ENCODE measurements around the gene RAB29. TPM values are rescaled to one million over a fixed set of nuclear protein-coding genes. Genes with fewer than 3 reads are reported as not detected.

Gene RAB29
- total and polyA plus RNA-seq, 12 donors = 5.6 to 23.1 (median 15.5) TPM

GRCh38 chr1:205754857-205755256, 20.4 kb downstream of the RAB29 start:
- Histone ChIP-seq H3K36me3 (no peaks in the 10 kb centered on the region), H3K4me3 (no peak overlapping the region), H3K9me3 (no peaks in the 10 kb centered on the region), H3K27ac (no peak overlapping the region), H3K4me1 (peaks cover 0 to 8% (median 0%) of the 10 kb centered on the region in 9 donors), H3K27me3 (no peaks in the 10 kb centered on the region)
- DNase-seq = no peak
- intact Hi-C loops (cut with DNase I) = no loop called here
- WGBS, 2 donors = 82 to 83% methylated on average over 5 of the region's 5 CpGs
- TF ChIP-seq, protein P1, sequence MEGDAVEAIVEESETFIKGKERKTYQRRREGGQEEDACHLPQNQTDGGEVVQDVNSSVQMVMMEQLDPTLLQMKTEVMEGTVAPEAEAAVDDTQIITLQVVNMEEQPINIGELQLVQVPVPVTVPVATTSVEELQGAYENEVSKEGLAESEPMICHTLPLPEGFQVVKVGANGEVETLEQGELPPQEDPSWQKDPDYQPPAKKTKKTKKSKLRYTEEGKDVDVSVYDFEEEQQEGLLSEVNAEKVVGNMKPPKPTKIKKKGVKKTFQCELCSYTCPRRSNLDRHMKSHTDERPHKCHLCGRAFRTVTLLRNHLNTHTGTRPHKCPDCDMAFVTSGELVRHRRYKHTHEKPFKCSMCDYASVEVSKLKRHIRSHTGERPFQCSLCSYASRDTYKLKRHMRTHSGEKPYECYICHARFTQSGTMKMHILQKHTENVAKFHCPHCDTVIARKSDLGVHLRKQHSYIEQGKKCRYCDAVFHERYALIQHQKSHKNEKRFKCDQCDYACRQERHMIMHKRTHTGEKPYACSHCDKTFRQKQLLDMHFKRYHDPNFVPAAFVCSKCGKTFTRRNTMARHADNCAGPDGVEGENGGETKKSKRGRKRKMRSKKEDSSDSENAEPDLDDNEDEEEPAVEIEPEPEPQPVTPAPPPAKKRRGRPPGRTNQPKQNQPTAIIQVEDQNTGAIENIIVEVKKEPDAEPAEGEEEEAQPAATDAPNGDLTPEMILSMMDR (IDR thresholded peaks at IDR 0.05) = no peak
- no peak for ATAC-seq

- TF ChIP-seq, protein P1 (IDR thresholded peaks at IDR 0.05) = no peak
- 77 to 84% methylated on average over 13 of the region's 13 CpGs for WGBS, 2 donors
- DNase-seq (no peak), ATAC-seq (no peak)
- Histone ChIP-seq H3K4me3 (peak overlapping the region in 3 of 10 donors; percentile 75 to 82 (median 78)), H3K36me3 (peaks cover 0 to 3% (median 0%) of the 10 kb centered on the region in 9 donors), H3K27me3 (no peaks in the 10 kb centered on the region), H3K9me3 (no peaks in the 10 kb centered on the region), H3K27ac (peak overlapping the region in 2 of 10 donors; percentile 94 to 95), H3K4me1 (peaks cover 4 to 32% (median 22%) of the 10 kb centered on the region in 9 donors)
- intact Hi-C loops (cut with DNase I) = no loop called here
These were observed 24.1 kb downstream of the RAB29 start for GRCh38 chr1:205751036-205751651.

- Histone ChIP-seq H3K4me3 (peak within 1 kb of the TSS; percentile 53 to 93 (median 78)), H3K27me3 (no peaks in the 10 kb centered on the region), H3K27ac (peak within 1 kb of the TSS; percentile 90 to 98 (median 95)), H3K36me3 (peaks cover 0 to 10% (median 0%) of the 10 kb centered on the region in 9 donors), H3K4me1 (peaks cover 4 to 39% (median 29%) of the 10 kb centered on the region in 9 donors), H3K9me3 (no peaks in the 10 kb centered on the region)
- DNase-seq (peak; percentile 96 to 99), ATAC-seq (peak; percentile 88 to 94 (median 92))
- 0 to 1% methylated on average over 27 of the region's 27 CpGs for WGBS, 2 donors
- TF ChIP-seq, protein P1 (IDR thresholded peaks at IDR 0.05) = peak in 8 of 9 donors; percentile 10 to 67 (median 38)
- intact Hi-C loops (cut with DNase I) = no loop called here
These were observed 24.9 kb downstream of the RAB29 start, which contains the start of gene NUCKS1 for GRCh38 chr1:205750138-205751035. Gene NUCKS1, minus strand, starts transcription at chr1:205750182. Its CDS starts 209 bp downstream, at chr1:205749973.

Data from heart right ventricle (tissue), 16 donors.